Keratinocyte (primary cell): Measurements from ENCODE around the gene PSD2. TPM values are rescaled to one million over a fixed set of nuclear protein-coding genes. Genes with fewer than 3 reads are reported as not detected.

ENCODE experiments used
- DNase-seq: peaks from one replicate; pipeline ENCODE4 v3.0.0-alpha.2; 2011; ENCODE audit warnings: low read depth, missing footprints, low spot score
- FAIRE-seq: peaks from 2 replicates; lab custom pipeline; 2011; peaks lifted over from hg19 to GRCh38; lab: Jason Lieb, UNC
- H2AFZ ChIP-seq: 2 replicates; pipeline ENCODE4 v1.6.0; 2012; ENCODE audit warnings: low read length, control low read depth, inconsistent platforms; ENCODE audit not compliant: control insufficient read depth
- H3K27ac ChIP-seq: 2 replicates; pipeline ENCODE4 v1.5.1; 2011; ENCODE audit warnings: low read length; ENCODE audit not compliant: control insufficient read depth, insufficient read depth
- H3K27me3 ChIP-seq: 3 replicates; pipeline ENCODE4 v1.6.0; 2011; ENCODE audit warnings: low read length; ENCODE audit not compliant: control insufficient read depth, insufficient read depth; ENCODE audit errors: extremely low read depth
- H3K36me3 ChIP-seq, 2 experiments: 2 replicates in 1 of 2; 3 replicates in 1 of 2; pipeline ENCODE4 v1.5.1; 2011; ENCODE audit warnings: low read length in 2 of 2, mild to moderate bottlenecking in 1 of 2; ENCODE audit not compliant: control insufficient read depth in 2 of 2, insufficient read depth in 2 of 2; ENCODE audit errors: extremely low read depth in 1 of 2
- H3K4me1 ChIP-seq: 3 replicates; pipeline ENCODE4 v1.5.1; 2011; ENCODE audit warnings: low read length; ENCODE audit not compliant: control insufficient read depth, insufficient read depth; ENCODE audit errors: extremely low read depth
- H3K4me2 ChIP-seq: 3 replicates; pipeline ENCODE4 v1.6.0; 2011; ENCODE audit warnings: low read depth, low read length; ENCODE audit not compliant: control insufficient read depth, insufficient read depth; ENCODE audit errors: extremely low read depth
- H3K4me3 ChIP-seq, 3 experiments: fragments of 200-600 bp in 1 of 3; sonication (generic) in 1 of 3; 2 replicates in 2 of 3; 3 replicates in 1 of 3; pipeline ENCODE4 v1.5.1; 2011 to 2016; ENCODE audit warnings: low read length in 3 of 3, mild to moderate bottlenecking in 3 of 3, control low read depth in 2 of 3, inconsistent platforms in 1 of 3, low read depth in 1 of 3, mixed read lengths in 1 of 3, mixed run types in 1 of 3, moderate library complexity in 1 of 3; ENCODE audit not compliant: control insufficient read depth in 2 of 3, insufficient read depth in 2 of 3; ENCODE audit errors: extremely low read depth in 1 of 3
- H3K79me2 ChIP-seq: 2 replicates; pipeline ENCODE4 v1.6.0; 2012; ENCODE audit warnings: low read length; ENCODE audit not compliant: control insufficient read depth, insufficient read depth
- H3K9ac ChIP-seq: 3 replicates; pipeline ENCODE4 v1.6.0; 2011; ENCODE audit warnings: low read length; ENCODE audit not compliant: control insufficient read depth, insufficient read depth; ENCODE audit errors: extremely low read depth
- H3K9me1 ChIP-seq: 3 replicates; pipeline ENCODE4 v1.6.0; 2011; ENCODE audit warnings: low read length; ENCODE audit not compliant: control insufficient read depth, insufficient read depth; ENCODE audit errors: extremely low read depth
- H3K9me3 ChIP-seq: 2 replicates; pipeline ENCODE4 v1.5.1; 2012; ENCODE audit warnings: low read depth, low read length; ENCODE audit not compliant: control insufficient read depth
- H4K20me1 ChIP-seq: 3 replicates; pipeline ENCODE4 v1.6.0; 2011; ENCODE audit warnings: low read length; ENCODE audit not compliant: control insufficient read depth, insufficient read depth; ENCODE audit errors: extremely low read depth
- EZH2 ChIP-seq: IDR thresholded peaks from one replicate; pipeline ENCODE4 v1.6.1; 2012; ENCODE audit warnings: inconsistent platforms, mild to moderate bottlenecking, low read length, moderate library complexity
- dilution Hi-C: fragments of 300-500 bp; cut with MboI; formaldehyde crosslinking; loops from one replicate; pipeline ENCODE4 v1.7.0; 2020; ENCODE audit warnings: low sequenced_read_pairs; ENCODE audit not compliant: extremely low pct_ligation_motif_present
- polyA plus RNA-seq, 5 experiments: library from polyadenylated mRNA; depleted of rRNA in 3 of 5; stranded (reverse) in 3 of 5; stranded (forward) in 1 of 5; unstranded in 1 of 5; fragments of >200 nt; gene quantifications; 1 replicate in 1 of 5; 2 replicates in 3 of 5; 3 replicates in 1 of 5; pipeline versions ENCODE4 v1.2.1 to v1.2.3, GENCODE V29; 2011 to 2012; ENCODE audit warnings: missing spikeins in 2 of 5, low read depth in 1 of 5, low replicate concordance in 1 of 5
- TF ChIP-seq, protein P1 (sequence below), 3 experiments: IDR thresholded peaks in 1 of 3; conservative IDR thresholded peaks in 1 of 3; optimal IDR thresholded peaks in 1 of 3; 2 replicates in 2 of 3; 3 replicates in 1 of 3; pipeline versions ENCODE3 to v1.5.1; 2011; ENCODE audit warnings: low read length in 3 of 3, mild to moderate bottlenecking in 3 of 3, moderate library complexity in 2 of 3, control low read depth in 1 of 3, inconsistent platforms in 1 of 3; ENCODE audit not compliant: insufficient read depth in 2 of 3; ENCODE audit errors: extremely low read depth in 1 of 3

The PSD2 gene
- polyA plus RNA-seq, 1 donor (not counting 4 experiments of a cell fraction or from before 2014, with no cell fraction given): not detected

GRCh38 chr5:139847091-139847490, 51.5 kb downstream of the PSD2 start:
- H3K4me3 ChIP-seq: no peak overlapping the region
- H3K79me2 ChIP-seq: no peaks in the 10 kb centered on the region
- no peaks in the 10 kb centered on the region for H3K9me3 ChIP-seq
- H3K9me1 ChIP-seq: no peaks in the 10 kb centered on the region
- H3K4me1 ChIP-seq: no peaks in the 10 kb centered on the region
- dilution Hi-C loops: loop anchor here (25.0 kb wide), 1 partner anchor 115 kb away; no protein-coding TSS in a partner anchor
- DNase-seq (no peak), FAIRE-seq (no peak)
- no peak overlapping the region for H3K9ac ChIP-seq
- no peak overlapping the region for H3K4me2 ChIP-seq
- no peak overlapping the region for H3K27ac ChIP-seq
- no peaks in the 10 kb centered on the region for H3K27me3 ChIP-seq
- no peak overlapping the region for H2AFZ ChIP-seq
- TF ChIP-seq, protein P1, sequence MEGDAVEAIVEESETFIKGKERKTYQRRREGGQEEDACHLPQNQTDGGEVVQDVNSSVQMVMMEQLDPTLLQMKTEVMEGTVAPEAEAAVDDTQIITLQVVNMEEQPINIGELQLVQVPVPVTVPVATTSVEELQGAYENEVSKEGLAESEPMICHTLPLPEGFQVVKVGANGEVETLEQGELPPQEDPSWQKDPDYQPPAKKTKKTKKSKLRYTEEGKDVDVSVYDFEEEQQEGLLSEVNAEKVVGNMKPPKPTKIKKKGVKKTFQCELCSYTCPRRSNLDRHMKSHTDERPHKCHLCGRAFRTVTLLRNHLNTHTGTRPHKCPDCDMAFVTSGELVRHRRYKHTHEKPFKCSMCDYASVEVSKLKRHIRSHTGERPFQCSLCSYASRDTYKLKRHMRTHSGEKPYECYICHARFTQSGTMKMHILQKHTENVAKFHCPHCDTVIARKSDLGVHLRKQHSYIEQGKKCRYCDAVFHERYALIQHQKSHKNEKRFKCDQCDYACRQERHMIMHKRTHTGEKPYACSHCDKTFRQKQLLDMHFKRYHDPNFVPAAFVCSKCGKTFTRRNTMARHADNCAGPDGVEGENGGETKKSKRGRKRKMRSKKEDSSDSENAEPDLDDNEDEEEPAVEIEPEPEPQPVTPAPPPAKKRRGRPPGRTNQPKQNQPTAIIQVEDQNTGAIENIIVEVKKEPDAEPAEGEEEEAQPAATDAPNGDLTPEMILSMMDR (optimal IDR thresholded peaks at IDR 0.05 in 1 of 3, IDR thresholded peaks at IDR 0.05 in 1 of 3, conservative IDR thresholded peaks at IDR 0.05 in 1 of 3; ENCODE audit: extremely low read depth in 1 of 3, insufficient read depth in 2 of 3, low read length in 3 of 3): no peak
- no peak for TF ChIP-seq EZH2
- H3K36me3 ChIP-seq: no peaks in the 10 kb centered on the region
- no peaks in the 10 kb centered on the region for H4K20me1 ChIP-seq

GRCh38 chr5:139847790-139848507, 52.3 kb downstream of the PSD2 start:
- FAIRE-seq (no peak), DNase-seq (no peak)
- Histone ChIP-seq H3K4me1 (no peaks in the 10 kb centered on the region), H4K20me1 (no peaks in the 10 kb centered on the region), H3K9me3 (no peaks in the 10 kb centered on the region), H2AFZ (no peak overlapping the region), H3K4me2 (no peak overlapping the region), H3K9ac (no peak overlapping the region), H3K27me3 (no peaks in the 10 kb centered on the region), H3K27ac (no peak overlapping the region), H3K36me3 (no peaks in the 10 kb centered on the region), H3K9me1 (no peaks in the 10 kb centered on the region), H3K4me3 (no peak overlapping the region), H3K79me2 (no peaks in the 10 kb centered on the region)
- dilution Hi-C loops: loop anchor here (25.0 kb wide), 1 partner anchor 114 kb away; no protein-coding TSS in a partner anchor
- TF ChIP-seq, protein P1 (optimal IDR thresholded peaks at IDR 0.05 in 1 of 3, IDR thresholded peaks at IDR 0.05 in 1 of 3, conservative IDR thresholded peaks at IDR 0.05 in 1 of 3; ENCODE audit: extremely low read depth in 1 of 3, insufficient read depth in 2 of 3, low read length in 3 of 3): no peak
- no peak for TF ChIP-seq EZH2
